OCI-LY3 (cell line): ENCODE data around the gene NOC2L.

Experiments used
- CTCF ChIP-seq: fragments of 200-600, 300-600 bp; sonication (generic); IDR thresholded peaks from 2 replicates; pipeline ENCODE4 v1.5.1; 2014; ENCODE audit warnings: antibody characterized with exemption, low read length, low read depth
- EZH2phosphoT487 ChIP-seq: fragments of 200-600 bp; shearing (Covaris generic); IDR thresholded peaks from 2 replicates; pipeline ENCODE4 v1.6.1; 2018; ENCODE audit warnings: antibody characterized with exemption, mixed run types, low read depth

- TF ChIP-seq CTCF (no peak), EZH2phosphoT487 (no peak)
Observed at GRCh38 chr1:934991-935750, 23.9 kb downstream of the NOC2L start.
